ENCODE data around the gene RAP1A. TPM values are rescaled to one million over a fixed set of nuclear protein-coding genes. Genes with fewer than 3 reads are reported as not detected.
"Not testable (repeated sequence)": the region's sequence is repeated elsewhere in the genome, so short reads cannot be mapped to it uniquely, and the experiment has no call there.

Gene RAP1A
- total RNA-seq, 1 experiment from 2014 or later = 19.0 TPM

DNA sequence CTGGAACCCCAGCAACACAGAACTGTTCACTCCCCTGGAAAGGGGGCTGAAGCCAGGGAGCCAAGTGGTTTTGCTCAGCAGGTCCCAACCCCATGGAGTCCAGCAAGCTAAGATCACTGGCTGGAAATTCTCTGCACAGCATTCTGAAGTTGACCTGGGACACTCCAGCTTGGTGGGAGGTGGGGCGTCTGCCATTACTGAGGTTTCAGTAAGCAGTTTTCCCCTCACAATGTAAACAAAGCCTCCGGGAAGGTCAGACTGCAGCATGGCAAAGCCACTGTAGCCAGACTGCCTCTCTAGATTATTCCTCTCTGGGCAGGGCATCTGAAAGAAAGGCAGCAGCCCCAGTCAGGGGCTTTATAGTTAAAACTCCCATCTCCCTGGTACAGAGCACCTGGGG is 60.0 kb downstream of the RAP1A start:
- Histone ChIP-seq H3K36me3 (ENCODE audit: low read depth, low read length) (peaks cover 3% of the 10 kb centered on the region; the same call in 1 of the 2 replicates), H3K27ac (ENCODE audit: low read length) (no peak overlapping the region), H4K20me1 (ENCODE audit: low read length) (no peaks in the 10 kb centered on the region), H3K79me2 (ENCODE audit: low read length) (no peaks in the 10 kb centered on the region), H3K4me1 (ENCODE audit: insufficient read depth, low read length) (no peaks in the 10 kb centered on the region), H3K4me3 (ENCODE audit: low read length) (no peak overlapping the region), H3K9me3 (ENCODE audit: low read length) (no peaks in the 10 kb centered on the region), H3K9ac (ENCODE audit: low read length) (no peak overlapping the region), H3K9me2 (replicated peaks; ENCODE audit: low read length) (no peaks in the 10 kb centered on the region), H3K4me2 (ENCODE audit: low read length) (no peak overlapping the region), H2AFZ (ENCODE audit: low read length) (no peak overlapping the region), H3F3A (ENCODE audit: low read length, unreplicated experiment) (no peaks in the 10 kb centered on the region), H3K27me3 (ENCODE audit: low read length) (no peaks in the 10 kb centered on the region)
- POLR2A ChIA-PET (ENCODE audit: unreplicated experiment) = no interaction called here
- TF ChIP-seq, protein P1, sequence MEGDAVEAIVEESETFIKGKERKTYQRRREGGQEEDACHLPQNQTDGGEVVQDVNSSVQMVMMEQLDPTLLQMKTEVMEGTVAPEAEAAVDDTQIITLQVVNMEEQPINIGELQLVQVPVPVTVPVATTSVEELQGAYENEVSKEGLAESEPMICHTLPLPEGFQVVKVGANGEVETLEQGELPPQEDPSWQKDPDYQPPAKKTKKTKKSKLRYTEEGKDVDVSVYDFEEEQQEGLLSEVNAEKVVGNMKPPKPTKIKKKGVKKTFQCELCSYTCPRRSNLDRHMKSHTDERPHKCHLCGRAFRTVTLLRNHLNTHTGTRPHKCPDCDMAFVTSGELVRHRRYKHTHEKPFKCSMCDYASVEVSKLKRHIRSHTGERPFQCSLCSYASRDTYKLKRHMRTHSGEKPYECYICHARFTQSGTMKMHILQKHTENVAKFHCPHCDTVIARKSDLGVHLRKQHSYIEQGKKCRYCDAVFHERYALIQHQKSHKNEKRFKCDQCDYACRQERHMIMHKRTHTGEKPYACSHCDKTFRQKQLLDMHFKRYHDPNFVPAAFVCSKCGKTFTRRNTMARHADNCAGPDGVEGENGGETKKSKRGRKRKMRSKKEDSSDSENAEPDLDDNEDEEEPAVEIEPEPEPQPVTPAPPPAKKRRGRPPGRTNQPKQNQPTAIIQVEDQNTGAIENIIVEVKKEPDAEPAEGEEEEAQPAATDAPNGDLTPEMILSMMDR (conservative IDR thresholded peaks at IDR 0.05; ENCODE audit: low read depth, low read length) = no peak
- no peak for TF ChIP-seq EZH2 (IDR thresholded peaks at IDR 0.05; ENCODE audit: low read length, unreplicated experiment)
- TF ChIP-seq EZH2phosphoT487 (IDR thresholded peaks at IDR 0.05; ENCODE audit: borderline replicate concordance, low read length) = no peak
- DNase-seq (no peak), ATAC-seq (no peak)
- no TSS peak for BruUV-seq (replicated peaks)
- intact Hi-C loops (cut with micrococcal nuclease) = no loop called here
- CTCF ChIA-PET = no interaction called here

- BruUV-seq (replicated peaks); H3K9ac ChIP-seq (ENCODE audit: low read length); H3K4me1 ChIP-seq (ENCODE audit: insufficient read depth, low read length); DNase-seq; POLR2A ChIA-PET (ENCODE audit: unreplicated experiment); ATAC-seq; H3K4me2 ChIP-seq (ENCODE audit: low read length); H4K20me1 ChIP-seq (ENCODE audit: low read length); H3K79me2 ChIP-seq (ENCODE audit: low read length); intact Hi-C loops (cut with micrococcal nuclease); H3K27me3 ChIP-seq (ENCODE audit: low read length); H3K27ac ChIP-seq (ENCODE audit: low read length); H3K4me3 ChIP-seq (ENCODE audit: low read length); H3K36me3 ChIP-seq (ENCODE audit: low read depth, low read length); H3F3A ChIP-seq (ENCODE audit: low read length, unreplicated experiment); H3K9me3 ChIP-seq (ENCODE audit: low read length); H2AFZ ChIP-seq (ENCODE audit: low read length); H3K9me2 ChIP-seq (replicated peaks; ENCODE audit: low read length); CTCF ChIA-PET: not testable (repeated sequence)
Measured at GRCh38 chr1:111680212-111680800, 60.7 kb downstream of the RAP1A start.

DNA sequence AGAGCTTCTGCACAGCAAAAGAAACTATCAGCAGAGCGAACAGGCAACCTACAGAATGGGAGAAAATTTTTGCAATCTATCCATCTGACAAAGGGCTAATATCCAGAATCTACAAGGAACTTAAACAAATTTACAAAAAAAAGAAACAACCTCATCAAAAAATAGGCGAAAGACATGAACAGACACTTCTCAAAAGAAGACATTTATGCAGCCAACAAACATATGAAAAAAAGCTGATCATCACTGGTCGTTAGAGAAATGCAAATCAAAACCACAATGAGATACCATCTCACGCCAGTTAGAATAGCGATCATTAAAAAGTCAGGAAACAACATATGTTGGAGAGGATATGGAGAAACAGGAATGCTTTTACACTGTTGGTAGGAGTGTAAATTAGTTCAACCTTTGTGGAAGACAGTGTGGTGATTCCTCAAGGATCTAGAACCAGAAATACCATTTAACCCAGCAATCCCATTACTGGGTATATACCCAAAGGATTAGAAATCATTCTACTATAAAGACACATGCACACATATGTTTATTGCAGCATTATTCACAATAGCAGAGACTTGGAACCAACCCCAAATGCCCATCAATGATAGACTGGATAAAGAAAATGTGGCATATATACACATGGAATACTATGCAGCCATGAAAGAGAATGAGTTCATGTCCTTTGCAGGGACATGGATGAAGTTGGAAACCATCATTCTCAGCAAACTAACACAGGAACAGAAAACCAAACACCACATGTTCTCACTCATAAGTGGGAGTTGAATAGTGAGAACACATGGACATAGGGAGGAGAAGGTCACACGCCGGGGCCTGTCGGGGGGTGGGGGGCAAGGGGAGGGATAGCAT is 65.9 kb downstream of the RAP1A start:
- CTCF ChIA-PET; H3F3A ChIP-seq (ENCODE audit: low read length, unreplicated experiment); BruUV-seq (replicated peaks): not testable (repeated sequence)

More for the DNA sequence above, 65.9 kb downstream of the RAP1A start:
- H3K79me2 ChIP-seq (ENCODE audit: low read length); POLR2A ChIA-PET (ENCODE audit: unreplicated experiment); H3K4me1 ChIP-seq (ENCODE audit: insufficient read depth, low read length); DNase-seq; H3K27me3 ChIP-seq (ENCODE audit: low read length); H2AFZ ChIP-seq (ENCODE audit: low read length); H3K9me3 ChIP-seq (ENCODE audit: low read length); H3K9me2 ChIP-seq (replicated peaks; ENCODE audit: low read length); H4K20me1 ChIP-seq (ENCODE audit: low read length); H3K9ac ChIP-seq (ENCODE audit: low read length); H3K36me3 ChIP-seq (ENCODE audit: low read depth, low read length); intact Hi-C loops (cut with micrococcal nuclease); ATAC-seq; H3K4me3 ChIP-seq (ENCODE audit: low read length); H3K4me2 ChIP-seq (ENCODE audit: low read length); H3K27ac ChIP-seq (ENCODE audit: low read length): not testable (repeated sequence)

Data from PC-3 (cell line).